GM19099 (cell line): ENCODE results near the gene FOXQ1.

ENCODE experiments used
- POLR2A ChIP-seq: IDR thresholded peaks from 3 replicates; pipeline ENCODE4 v1.6.1; 2011; ENCODE audit warnings: low read depth; ENCODE audit not compliant: insufficient read length; ENCODE audit errors: extremely low read depth

FOXQ1 gene

DNA sequence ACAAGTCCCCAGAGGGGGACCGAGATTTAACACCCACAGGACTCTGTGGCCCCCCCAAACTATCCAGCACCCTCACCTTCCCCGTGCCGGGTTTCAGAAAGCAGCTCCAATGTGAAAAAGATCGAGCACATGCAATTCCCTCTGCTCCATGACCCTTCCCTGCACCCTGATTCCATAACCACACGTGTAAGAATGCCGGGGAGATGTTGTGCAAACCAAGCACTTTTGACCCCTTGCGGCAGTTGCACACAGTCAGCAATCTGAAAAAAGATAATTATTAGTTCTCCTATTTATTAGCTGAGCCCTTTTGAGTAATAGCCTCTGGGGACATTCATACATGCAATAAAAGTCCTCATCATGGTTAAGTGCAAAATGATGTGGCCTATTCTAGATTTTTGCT is 13.0 kb downstream of the FOXQ1 start:
- no peak for TF ChIP-seq POLR2A

DNA sequence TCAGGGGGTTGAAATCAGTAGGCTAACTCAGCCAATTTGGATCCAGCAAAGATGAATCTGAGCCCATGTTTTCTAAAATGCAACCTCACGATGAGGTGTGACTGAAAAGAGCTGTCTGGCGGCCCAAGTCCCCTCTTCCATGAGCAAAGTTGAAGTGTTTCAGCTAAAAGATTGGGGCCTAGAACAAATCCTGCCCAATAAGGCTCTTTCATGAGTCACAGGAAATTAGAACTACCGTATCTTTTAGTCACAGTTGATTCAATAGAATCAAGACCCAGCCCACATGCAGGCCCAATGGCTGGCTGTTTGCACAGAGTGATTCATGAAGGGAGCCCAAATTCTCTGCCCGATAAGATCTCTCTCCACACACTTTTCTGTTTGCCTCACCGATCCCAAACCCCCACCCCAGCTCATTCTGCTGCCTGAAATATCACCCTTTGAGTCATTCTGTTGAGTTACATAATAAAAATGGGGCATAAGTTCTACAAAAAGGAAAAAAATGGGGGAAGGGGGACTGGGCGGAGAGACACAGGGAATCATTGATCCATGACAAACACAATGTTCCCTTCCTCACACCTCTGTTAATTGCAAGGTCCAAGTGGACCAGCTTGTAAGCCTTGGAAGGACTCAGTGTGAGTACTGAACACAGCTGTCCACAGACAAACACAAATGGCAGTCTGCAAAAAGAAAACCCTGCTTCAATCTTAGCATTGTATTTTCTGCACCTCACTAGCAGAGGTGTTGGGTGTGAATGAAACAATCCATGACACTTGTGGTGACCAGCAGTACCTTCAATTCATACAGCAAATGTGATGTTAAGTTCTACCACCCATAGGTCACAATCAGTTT is 13.8 kb downstream of the FOXQ1 start:
- TF ChIP-seq POLR2A: no peak

DNA sequence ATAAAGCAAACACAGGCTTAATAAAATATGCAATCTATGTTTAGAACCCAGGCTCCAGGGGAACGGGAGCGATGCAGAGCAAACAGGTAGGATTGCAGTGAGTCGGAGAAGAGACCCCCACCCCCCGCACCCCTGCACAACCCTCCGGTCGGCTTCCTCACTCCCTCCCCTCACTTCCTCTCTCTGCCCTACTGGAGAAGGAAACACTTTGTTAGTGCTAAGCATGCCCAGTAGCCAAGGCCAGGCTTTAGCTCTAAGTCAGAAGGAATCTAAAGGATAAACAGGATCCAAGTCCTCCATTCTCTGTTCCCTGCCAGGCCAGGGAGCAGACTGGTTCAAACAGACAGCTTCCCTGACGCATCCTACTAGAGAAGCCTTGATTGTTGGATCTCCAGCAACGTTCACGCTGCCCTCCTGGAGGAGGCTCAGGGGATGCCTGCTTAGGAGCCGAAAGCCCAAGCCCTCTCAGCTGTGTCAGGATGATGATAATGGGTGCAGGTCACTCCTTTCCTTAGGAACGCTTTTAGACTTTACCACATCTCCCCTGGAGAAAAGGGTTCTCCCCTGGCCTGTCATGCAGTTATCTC is 14.7 kb downstream of the FOXQ1 start:
- TF ChIP-seq POLR2A: no peak

DNA sequence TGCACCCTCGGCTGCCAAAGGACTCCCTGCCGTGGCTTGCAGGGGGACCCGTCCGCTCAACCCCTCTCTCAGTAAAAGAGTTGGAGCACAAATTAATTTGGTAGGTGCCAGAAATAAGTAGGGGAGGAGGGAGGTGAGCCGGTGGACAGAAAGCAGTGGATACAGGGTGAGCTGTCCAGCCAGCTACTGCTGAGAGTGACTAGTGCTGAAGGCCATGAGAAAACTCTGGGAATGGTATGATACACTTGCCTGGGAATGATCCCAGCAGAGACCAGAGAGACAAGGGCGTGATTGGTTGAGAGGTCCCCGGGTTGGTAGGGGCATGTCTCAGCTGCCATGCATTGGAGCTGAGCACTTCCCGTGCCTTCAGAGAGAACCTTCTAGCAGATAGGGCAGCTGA is 15.7 kb downstream of the FOXQ1 start:
- TF ChIP-seq POLR2A: no peak

DNA sequence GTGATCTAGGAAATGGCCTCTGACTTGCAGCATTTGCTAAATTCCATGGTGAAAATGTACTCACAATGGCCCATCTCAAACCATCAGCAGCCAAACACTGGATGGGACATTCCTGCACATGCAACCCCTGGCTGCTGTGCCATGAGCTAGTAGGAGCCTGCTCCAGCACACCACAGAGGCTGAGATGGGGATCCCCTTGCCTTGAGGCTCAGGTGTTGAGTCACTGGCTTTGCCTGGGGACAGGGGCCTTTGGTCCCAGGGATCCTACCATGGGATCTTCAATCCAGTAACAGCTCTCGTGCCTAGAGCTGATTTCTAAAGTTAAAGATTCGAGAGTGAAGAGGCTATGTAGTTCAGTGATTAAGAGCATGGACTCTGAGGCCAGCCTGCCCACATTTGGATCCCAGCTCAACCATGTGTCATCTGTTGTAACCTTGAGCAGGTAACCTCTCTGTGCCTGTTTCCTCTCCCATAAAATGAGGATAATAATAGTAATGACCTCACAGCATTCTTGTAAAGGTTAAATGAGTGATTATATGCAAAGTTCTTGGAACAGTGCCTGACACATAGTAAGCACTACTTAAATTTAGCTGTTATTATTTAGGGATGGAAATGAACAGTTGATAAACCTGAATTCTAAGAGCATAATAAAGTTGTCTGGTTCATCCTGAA is 16.4 kb downstream of the FOXQ1 start:
- no peak for TF ChIP-seq POLR2A

DNA sequence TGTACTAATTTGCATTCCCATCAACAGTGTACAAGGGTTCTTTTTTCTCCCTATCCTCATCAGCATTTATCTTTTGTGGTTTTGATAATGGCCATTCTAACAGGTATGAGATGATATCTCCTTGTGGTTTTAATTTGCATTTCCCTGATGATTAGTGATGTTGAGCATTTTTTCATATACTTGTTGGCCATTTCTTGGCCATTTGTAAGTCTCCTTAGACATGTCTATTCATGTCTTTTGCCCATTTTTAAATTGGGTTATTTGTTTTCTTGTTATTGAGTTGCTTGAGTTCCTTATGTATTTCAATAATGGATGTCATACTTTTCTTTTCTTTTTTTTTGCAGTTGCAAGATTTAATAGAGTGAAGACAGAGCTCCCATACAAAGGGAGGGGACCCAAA is 17.8 kb downstream of the FOXQ1 start:
- TF ChIP-seq POLR2A: no peak

DNA sequence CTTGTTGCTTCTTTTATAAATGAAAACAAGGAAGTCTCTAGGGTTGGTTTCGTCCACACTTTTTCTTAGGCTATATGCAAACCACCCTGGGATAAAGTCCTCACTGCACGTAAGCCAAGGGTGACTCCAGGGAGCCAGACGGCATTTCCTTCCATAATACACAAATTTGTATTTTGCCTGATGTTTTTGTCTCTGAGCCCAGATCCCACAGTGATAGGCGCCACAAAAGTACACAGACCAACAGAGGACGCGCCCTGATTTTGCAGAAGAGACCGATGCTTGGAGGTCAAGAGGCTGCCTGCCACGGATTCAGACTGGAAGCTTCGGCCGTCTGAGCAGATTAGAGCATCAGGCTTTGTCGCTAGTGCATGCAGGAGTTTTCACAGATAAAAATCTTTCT is 22.8 kb downstream of the FOXQ1 start:
- no peak for TF ChIP-seq POLR2A

DNA sequence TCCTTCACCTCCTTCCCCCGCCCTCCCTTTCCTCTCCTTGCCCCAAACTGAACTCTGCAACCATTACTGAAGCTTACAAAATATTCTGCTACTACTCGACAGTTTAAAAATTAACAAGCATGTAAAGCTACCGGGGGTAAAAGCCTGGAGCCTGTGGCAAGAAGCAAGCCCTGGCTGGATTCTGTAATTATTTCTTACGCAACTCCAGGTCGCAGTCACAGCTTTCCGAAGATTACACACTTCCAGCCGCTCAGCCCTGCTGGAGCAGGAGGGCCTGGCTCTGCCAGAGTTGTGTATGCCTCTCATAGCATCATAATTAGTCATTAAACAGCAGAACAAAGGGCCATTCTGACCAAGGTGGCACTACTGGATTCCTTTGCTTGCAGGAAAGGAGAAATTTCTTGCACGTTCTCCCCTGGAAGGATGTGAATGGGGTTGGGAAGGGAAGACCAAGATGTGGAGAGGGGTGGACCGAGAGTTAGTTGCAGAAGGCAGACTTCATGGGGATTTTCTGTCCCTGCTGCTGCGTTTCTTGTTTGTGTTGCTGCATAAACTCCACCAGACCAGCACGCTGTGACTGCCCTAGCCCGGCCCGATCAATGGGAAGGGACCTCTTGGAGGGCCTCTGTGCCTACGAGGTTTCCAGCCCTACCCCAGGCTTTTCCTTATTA is 23.6 kb downstream of the FOXQ1 start:
- no peak for TF ChIP-seq POLR2A

DNA sequence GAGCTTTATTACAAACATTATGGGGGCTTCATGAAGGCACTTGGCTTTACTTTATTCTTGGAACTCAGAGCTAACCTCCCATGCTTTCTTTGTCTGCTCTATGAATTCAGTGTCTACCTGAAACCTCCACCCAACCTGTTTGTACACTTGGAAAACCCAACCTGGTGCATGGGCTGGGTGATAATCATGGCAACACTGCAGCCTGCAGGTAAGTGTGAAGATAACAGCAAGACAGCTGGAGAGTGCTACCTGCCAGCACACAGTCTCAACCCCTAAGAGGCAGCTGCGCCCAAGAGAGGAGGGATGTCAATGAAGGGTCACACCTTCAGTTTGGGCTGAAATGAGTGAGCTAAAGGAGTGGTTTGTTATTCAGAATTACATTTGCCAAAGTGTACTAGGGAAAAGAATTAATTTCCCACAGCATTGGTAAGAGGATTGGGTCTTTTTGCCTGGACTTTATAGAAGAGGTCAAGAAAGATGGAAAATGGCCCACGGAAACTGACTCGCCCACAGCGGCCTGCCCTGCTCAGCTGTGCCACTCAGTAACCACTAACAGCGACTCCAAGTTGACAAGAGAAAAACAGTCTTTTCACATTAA is 24.4 kb downstream of the FOXQ1 start:
- TF ChIP-seq POLR2A: no peak

DNA sequence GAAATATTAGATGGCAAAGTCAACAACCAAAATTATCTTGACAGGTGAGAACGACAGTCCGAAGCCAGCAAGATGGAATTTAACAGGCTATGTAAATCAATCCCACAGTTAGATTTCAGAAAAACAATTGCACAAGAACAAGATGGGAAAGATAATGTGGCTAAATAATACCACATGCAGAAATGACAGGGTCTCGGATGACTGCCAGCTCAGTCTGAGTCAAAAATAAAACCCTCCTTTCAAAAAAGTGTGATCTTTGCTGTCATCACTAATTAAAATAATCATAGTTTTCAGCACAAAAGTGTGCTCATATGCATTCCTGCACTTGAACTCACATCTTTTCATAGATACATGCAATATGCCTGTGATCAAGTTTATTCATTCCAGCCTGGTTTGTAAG is 25.9 kb downstream of the FOXQ1 start:
- no peak for TF ChIP-seq POLR2A

DNA sequence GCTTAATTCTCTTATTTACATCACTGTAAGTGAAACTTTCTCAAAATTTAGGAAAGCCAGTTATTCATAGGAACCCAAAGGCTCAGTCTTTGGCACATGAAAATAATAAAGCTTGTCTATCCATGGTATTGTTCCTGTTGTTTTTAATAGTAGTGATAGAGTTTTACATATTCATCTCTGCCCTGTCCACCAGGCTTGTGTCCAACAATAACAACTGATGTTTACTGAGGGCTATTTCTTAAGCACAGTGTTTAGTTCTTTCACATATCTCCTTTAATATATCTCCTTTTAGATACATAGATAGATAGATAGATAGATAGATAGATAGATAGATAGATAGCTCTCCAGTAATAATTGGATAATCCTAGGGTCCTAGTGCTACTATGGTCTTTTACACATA is 34.2 kb downstream of the FOXQ1 start:
- TF ChIP-seq POLR2A: no peak

DNA sequence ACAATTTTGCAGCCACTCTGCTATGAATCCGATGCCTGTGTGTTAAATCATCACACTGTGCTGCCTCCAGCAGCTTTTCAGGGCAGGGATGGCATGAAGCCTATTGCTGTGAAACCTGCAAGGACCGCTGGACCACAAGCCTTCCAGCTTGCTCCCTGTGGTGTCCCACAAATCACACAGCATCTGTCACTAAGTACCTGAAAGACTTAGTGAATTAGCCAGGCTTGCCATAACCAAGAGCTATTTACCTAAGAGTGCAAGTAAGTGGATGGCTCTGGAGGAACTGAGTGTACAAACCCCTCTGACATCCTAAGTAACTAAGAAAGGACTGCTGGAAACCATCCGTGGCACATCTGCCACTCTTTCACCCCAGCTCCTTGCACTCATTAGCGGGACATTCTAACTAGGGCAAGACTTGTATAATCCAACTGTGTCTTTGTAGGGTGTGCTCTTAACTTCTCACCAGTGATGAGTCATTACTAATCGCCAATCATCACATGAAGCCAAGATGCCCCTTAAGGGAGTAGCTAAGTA is 34.7 kb downstream of the FOXQ1 start:
- no peak for TF ChIP-seq POLR2A

DNA sequence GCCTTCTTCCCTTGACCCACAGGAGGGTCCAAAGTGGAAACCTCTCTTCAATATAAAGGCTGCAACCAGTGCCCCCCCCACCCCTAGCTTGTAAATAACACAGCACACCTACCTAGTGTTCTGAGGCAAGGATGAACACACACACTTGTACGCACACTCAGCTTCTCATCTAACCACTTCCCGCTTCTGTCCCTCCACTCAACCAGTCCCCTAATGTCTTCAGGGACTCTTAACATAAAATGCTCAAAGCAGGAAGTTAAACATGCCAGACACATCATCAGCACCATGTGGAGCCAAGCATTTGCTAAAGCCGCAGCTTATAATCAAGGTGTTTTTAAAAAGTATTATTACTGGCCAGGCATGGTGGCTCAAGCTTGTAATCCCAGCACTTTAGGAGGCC is 35.3 kb downstream of the FOXQ1 start:
- no peak for TF ChIP-seq POLR2A

DNA sequence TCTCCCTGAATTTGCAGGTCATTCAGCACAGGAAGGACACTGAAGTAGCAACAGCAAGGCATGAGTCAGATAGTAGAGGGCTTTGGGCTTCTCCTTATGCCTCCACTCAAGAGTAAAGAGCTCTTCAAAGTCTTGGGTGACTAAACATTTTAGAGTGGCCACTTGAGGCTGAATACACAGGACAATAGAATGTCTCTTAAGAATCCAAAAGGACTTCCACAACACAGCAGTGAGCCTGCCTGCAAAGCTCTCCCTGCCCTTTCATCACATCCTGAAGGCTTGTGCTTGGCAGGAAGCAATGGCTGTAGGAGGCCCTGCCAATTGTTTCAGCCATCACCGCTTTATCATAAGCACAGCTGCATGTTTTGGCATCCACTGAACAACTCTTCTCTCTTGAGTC is 36.8 kb downstream of the FOXQ1 start:
- no peak for TF ChIP-seq POLR2A

DNA sequence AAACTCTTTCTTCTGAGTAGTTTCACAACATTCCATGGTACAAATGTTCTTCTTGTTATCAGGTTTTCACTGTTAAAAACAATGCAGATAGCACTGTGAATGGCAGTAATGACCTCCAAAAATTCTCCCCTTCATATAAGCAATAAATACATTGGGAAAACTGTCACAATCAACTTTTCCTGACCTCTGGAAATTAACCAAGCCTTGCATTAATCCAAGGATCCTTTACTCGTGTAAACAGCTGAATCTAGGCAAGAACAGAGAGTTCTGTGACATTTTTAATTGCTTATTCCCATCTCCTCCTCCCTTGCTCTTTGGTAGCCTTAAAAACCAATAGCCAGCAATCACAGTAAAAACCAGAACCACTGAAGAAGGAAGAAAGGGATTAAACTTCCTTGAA is 37.8 kb downstream of the FOXQ1 start:
- no peak for TF ChIP-seq POLR2A

DNA sequence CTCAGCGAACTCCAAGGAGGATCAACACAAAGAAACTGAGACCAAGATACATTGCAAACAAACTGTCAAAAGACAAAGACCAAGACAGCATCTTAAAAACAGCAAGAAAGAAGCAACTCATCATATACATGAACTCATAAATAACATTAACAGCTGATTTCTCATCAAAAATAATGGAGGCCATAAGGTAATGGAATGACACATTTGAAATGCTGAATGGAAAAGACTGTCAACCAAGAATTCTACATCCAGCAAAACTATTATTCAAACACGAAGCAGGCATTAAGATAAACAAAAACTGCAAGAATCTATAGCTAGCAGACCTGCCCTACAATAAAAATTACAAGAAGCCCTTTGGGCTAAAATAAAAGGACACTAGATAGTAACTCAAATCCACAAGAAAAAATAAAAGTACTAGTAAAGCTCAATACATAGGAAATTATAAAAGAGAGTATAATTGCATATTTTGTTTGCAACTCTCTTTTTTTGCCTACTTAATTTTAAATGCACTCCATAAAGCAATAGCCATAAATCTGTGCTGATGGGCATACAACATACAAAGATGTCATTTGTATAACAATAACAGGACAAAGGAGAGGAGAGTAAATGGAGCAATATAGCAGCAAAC is 39.6 kb downstream of the FOXQ1 start:
- no peak for TF ChIP-seq POLR2A
